HEK293T (cell line): ENCODE measurements around the gene IL17REL.

Experiments
- BHLHE40 ChIP-seq: fragments of 450-650 bp; IDR thresholded peaks from 2 replicates; pipeline ENCODE4 v1.6.1; 2016; ENCODE audit warnings: mild to moderate bottlenecking, moderate library complexity, borderline replicate concordance
- FOXA1 ChIP-seq: fragments of 450-650 bp; IDR thresholded peaks from 2 replicates; pipeline ENCODE4 v1.6.1; 2016; ENCODE audit warnings: mild to moderate bottlenecking
- FOXM1 ChIP-seq: fragments of 450-650 bp; IDR thresholded peaks from 2 replicates; pipeline ENCODE4 v1.6.1; 2017; ENCODE audit warnings: mild to moderate bottlenecking, borderline replicate concordance
- HDGF ChIP-seq: fragments of 450-650 bp; IDR thresholded peaks from 2 replicates; pipeline ENCODE4 v1.6.1; 2017; ENCODE audit warnings: antibody characterized with exemption, borderline replicate concordance
- LEF1 ChIP-seq: fragments of 450-650 bp; IDR thresholded peaks from 2 replicates; pipeline ENCODE4 v1.6.1; 2017; ENCODE audit warnings: mild to moderate bottlenecking, borderline replicate concordance
- NFRKB ChIP-seq: fragments of 450-650 bp; IDR thresholded peaks from 2 replicates; pipeline ENCODE4 v1.6.1; 2016; ENCODE audit warnings: mild to moderate bottlenecking, moderate library complexity
- SP1 ChIP-seq: fragments of 450-650 bp; IDR thresholded peaks from 2 replicates; pipeline ENCODE4 v1.6.1; 2017
- TARDBP ChIP-seq: fragments of 450-650 bp; IDR thresholded peaks from 2 replicates; pipeline ENCODE4 v1.6.1; 2016

DNA sequence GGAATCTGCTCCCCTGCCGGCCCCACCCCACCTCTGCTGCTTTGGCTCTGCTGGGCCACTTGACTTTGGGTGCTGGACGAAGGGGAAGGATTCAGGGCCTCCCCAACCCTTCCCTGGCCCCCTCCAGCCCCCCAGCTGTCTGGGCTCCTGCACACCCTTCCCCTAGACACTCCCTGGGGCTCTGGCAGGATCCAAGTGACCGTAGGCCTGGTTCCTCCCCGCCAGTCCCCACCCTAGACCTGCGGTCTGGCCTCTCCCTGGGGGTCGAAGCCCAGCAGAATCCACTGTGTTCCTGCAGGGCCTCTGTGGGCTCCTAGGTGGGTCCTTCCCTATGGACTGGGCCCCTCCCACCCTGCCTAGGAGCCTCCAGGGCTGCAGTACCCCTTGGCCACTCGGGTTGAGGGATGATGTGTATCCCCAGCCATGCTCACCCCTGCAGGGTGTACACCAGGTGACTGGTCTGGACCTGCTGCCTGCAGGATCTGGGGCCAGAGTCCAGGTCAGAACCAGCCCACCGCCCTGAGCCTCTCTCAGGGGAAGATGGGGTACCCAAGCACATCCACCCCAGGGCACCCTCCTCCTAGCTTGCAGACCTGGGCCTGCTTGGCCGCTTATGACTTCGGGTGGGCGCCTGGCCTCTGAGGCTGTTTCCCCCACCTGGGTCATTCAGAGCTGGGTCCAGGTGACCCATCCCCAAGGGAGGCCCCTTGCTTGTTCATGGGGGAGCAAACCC lies 46.4 kb downstream of the IL17REL start:
- TF ChIP-seq HDGF (no peak), LEF1 (no peak), SP1 (no peak), NFRKB (no peak), FOXA1 (no peak), TARDBP (no peak), FOXM1 (no peak), BHLHE40 (no peak)
